GM18951 (cell line): Measurements from ENCODE around the gene ERI3.

Experiments
- POLR2A ChIP-seq: IDR thresholded peaks from 4 replicates; pipeline ENCODE4 v1.6.1; 2011; ENCODE audit warnings: mild to moderate bottlenecking; ENCODE audit not compliant: insufficient read length, insufficient read depth; ENCODE audit errors: extremely low read depth
- in situ Hi-C: fragments of 300-500 bp; cut with MboI; formaldehyde crosslinking; loops from one replicate; pipeline ENCODE4 v1.12.0; 2022; ENCODE audit warnings: low sequenced_read_pairs, mixed read lengths, inconsistent platforms; ENCODE audit not compliant: unreplicated experiment

ERI3 gene

GRCh38 chr1:44334968-44335367, 20.1 kb downstream of the ERI3 start:
- no peak for TF ChIP-seq POLR2A
- in situ Hi-C loops, result no loop called here

GRCh38 chr1:44333376-44333775, 21.7 kb downstream of the ERI3 start:
- in situ Hi-C loops, result no loop called here
- no peak for TF ChIP-seq POLR2A

GRCh38 chr1:44332505-44332904, 22.6 kb downstream of the ERI3 start:
- no peak for TF ChIP-seq POLR2A
- in situ Hi-C loops, result no loop called here

GRCh38 chr1:44330935-44331334, 24.1 kb downstream of the ERI3 start:
- in situ Hi-C loops, result no loop called here
- no peak for TF ChIP-seq POLR2A

DNA sequence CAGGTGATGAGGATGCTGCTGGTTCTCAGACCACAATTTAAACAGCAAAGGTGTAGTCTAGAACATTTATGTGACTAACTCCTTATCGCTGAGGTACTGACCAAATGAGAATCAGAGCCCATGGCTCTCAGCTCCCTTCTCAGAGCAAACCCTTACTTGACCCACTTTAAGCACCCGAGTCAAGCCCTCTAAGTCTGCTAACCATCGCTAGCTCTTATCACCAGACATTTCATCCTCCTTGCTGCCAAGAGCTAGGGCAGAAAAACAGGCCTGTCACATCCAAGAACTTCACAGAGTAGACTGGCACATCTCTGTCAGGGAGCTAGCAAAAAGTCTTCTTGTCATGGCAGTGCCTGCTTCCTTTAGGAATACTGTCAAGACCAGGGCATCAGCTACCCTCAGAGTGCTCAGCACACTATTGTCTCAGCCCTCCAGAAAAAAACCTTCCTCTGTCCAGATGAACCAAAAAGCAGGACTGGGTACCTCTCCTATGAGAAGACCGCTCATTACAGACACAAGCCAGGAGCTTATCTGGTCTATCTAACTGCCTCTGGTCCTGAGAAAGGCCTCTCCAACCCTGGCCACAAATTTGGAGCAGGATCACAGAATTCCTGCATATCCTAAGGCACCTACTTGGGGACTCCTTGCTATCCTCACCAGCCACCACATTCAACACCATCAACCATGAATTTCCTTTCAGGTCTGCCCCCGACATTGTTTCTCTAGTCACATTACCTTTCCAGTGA, 26.2 kb downstream of the ERI3 start:
- in situ Hi-C loops, result no loop called here

GRCh38 chr1:44327679-44328491, 27.2 kb downstream of the ERI3 start:
- TF ChIP-seq POLR2A, result no peak
- in situ Hi-C loops, result no loop called here

More for the DNA sequence above, 26.2 kb downstream of the ERI3 start:
- TF ChIP-seq POLR2A, result no peak

GRCh38 chr1:44326821-44327465, 28.1 kb downstream of the ERI3 start:
- in situ Hi-C loops, result no loop called here
- TF ChIP-seq POLR2A, result no peak

DNA sequence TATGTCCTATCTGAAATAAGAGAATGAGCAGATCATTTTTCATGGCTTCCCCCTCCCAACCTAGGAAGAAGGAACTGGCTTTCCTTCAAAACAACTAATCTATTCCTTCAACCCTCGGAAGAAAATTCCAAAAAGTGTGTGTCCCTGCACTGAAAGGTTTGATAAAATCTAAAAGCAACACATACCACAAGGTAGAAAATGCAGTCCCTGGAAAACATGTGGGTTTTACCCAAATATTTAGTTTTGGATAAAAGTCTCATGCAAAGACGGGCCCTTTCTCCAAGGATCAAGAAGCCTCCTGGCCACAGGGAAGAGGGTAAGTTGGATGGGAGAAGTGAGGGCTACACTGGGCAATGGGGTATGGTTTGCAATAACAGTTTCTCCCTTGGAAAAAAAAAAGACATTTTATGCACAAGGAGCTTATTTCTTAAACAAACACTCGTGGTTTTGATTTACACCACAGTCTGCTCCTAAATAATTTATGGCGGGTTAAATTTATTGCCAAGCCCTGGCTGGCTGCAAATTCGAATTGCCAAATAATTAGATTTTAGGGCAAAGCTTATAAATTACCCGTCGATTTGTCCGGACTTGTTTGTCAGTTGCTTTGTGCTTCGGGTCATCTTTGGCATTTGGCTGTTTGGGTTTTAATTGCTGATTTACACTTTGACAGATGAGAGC, 28.9 kb downstream of the ERI3 start:
- in situ Hi-C loops, result no loop called here
- TF ChIP-seq POLR2A, result no peak

DNA sequence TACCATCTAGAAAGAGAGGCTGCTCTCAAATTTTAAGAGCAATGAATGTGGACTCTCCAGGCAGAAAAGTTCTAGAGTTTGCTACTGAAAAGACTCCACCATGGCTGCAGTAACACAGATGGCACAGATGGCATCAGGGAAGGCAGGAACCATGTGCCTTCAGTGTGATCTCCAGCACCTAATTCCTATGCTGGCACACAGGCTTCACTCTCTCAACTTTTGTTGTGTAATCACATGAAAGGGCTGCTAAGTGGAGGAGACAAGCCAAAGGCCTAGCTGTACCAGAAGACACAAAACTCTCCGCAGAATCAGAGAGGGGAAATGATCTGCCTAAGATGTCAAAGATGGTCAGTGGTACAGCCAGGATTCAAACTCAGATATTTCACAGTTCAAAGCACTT, 31.1 kb downstream of the ERI3 start:
- in situ Hi-C loops, result no loop called here
- no peak for TF ChIP-seq POLR2A

DNA sequence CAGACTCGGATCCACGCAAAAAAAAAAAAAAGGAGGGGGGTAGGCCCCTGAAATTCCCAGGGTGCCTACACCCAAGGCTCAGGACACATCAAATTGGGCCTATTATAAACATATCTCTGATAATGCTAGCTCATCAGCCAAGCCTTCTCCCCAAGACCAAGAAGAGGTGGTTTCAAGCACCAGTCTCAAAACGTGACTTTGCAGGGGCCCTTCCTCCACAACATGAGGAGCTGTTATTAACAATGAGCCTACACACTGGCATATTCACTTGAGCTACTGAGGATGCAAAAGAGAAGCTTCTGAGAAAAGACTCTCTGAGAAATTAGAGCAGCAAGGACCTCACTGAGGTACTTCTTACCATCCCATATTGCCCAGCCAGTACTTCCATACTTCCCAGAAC, 32.7 kb downstream of the ERI3 start:
- TF ChIP-seq POLR2A, result no peak
- in situ Hi-C loops, result no loop called here

DNA sequence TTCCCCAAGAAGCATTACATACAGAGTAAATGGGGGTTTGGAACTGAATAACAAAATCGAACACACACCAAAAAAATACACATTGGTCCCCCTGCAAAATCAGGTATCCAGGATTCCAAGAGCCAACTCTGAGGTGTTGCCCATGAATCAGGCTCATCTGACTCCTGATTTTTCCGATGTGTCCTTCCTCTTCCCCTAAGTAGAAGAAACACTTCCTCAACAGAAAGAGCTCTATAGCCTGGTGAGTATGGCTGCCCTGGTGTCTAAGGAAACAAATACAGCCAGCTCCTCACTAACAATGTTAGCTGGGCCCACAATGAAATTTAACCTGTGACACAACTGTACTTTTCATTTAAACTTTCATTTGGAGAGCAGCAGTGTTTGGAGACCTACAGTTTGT, 33.6 kb downstream of the ERI3 start:
- in situ Hi-C loops, result no loop called here
- TF ChIP-seq POLR2A, result no peak

GRCh38 chr1:44318097-44319088, 36.7 kb downstream of the ERI3 start:
- no peak for TF ChIP-seq POLR2A
- in situ Hi-C loops, result no loop called here
